Measurements from ENCODE around the gene CYP21A2. TPM values are rescaled to one million over a fixed set of nuclear protein-coding genes. Genes with fewer than 3 reads are reported as not detected.
"Not testable (repeated sequence)": the region's sequence is repeated elsewhere in the genome, so short reads cannot be mapped to it uniquely, and the experiment has no call there.

Gene CYP21A2
- total RNA-seq (not detected in 2 replicates), polyA plus RNA-seq (not detected in 2 replicates), polyA minus RNA-seq (ENCODE audit: low replicate concordance) (not detected in 2 replicates)
- polyA plus RNA-seq (2012): 0.09 and 0.34 TPM in 2 replicates

GRCh38 chr6:32037598-32038524 lies at the start of gene CYP21A2:
TSS of gene CYP21A2 (plus strand) at chr6:32038415. CDS start at chr6:32038423, 8 bp downstream.
- H3K4me1 ChIP-seq (ENCODE audit: control insufficient read depth, extremely low read depth, insufficient read depth, low read length); H2AFZ ChIP-seq (ENCODE audit: low read length); H4K20me1 ChIP-seq (ENCODE audit: control insufficient read depth, extremely low read depth, insufficient read depth, low read length); H3K9ac ChIP-seq (ENCODE audit: insufficient read depth, low read length); H3K9me3 ChIP-seq (ENCODE audit: control insufficient read depth, insufficient read depth, low read depth, low read length); H3K4me3 ChIP-seq (replicated peaks in 1 of 4; ENCODE audit: control extremely low read depth in 1 of 4, insufficient read depth in 1 of 4, low read depth in 3 of 4, low read length in 4 of 4); H3K79me2 ChIP-seq (ENCODE audit: control insufficient read depth, insufficient read depth, low read length); H3K27ac ChIP-seq (ENCODE audit: insufficient read depth, low read length); H3K36me3 ChIP-seq (ENCODE audit: control insufficient read depth, insufficient read depth, low read length); DNase-seq (ENCODE audit: low read depth in 2 of 2); H3K27me3 ChIP-seq (ENCODE audit: control insufficient read depth, insufficient read depth, low read length); H3K4me2 ChIP-seq (ENCODE audit: extremely low read depth, insufficient read depth, low read length): not testable (repeated sequence)

DNA sequence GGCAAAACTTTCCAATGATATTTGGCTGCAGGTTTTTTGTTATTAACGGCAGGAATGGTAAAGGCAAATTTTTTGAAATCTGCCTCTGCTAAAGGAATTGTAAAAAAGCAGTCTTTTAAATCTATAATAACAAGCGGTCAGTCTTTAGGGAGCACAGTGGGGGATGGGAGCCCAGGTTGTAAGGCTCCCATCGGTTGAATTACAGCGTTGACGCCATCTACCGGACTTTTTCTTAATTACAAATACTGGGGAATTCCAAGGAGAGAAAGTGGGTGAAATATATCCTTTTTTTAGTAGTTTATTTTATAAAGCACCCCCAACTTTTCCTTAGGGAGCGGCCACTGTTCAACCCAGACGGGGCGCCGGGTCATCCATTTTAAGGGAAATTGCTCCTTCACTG lies 48.9 kb upstream of the CYP21A2 start:
- not testable (repeated sequence) for H3K4me3 ChIP-seq (replicated peaks in 1 of 4; ENCODE audit: control extremely low read depth in 1 of 4, insufficient read depth in 1 of 4, low read depth in 3 of 4, low read length in 4 of 4); H3K27me3 ChIP-seq (ENCODE audit: control insufficient read depth, insufficient read depth, low read length); H3K4me2 ChIP-seq (ENCODE audit: extremely low read depth, insufficient read depth, low read length); H3K4me1 ChIP-seq (ENCODE audit: control insufficient read depth, extremely low read depth, insufficient read depth, low read length); H4K20me1 ChIP-seq (ENCODE audit: control insufficient read depth, extremely low read depth, insufficient read depth, low read length); DNase-seq (ENCODE audit: low read depth in 2 of 2); H3K9me3 ChIP-seq (ENCODE audit: control insufficient read depth, insufficient read depth, low read depth, low read length); H3K27ac ChIP-seq (ENCODE audit: insufficient read depth, low read length); H3K9ac ChIP-seq (ENCODE audit: insufficient read depth, low read length); H2AFZ ChIP-seq (ENCODE audit: low read length); H3K79me2 ChIP-seq (ENCODE audit: control insufficient read depth, insufficient read depth, low read length); H3K36me3 ChIP-seq (ENCODE audit: control insufficient read depth, insufficient read depth, low read length)

DNA sequence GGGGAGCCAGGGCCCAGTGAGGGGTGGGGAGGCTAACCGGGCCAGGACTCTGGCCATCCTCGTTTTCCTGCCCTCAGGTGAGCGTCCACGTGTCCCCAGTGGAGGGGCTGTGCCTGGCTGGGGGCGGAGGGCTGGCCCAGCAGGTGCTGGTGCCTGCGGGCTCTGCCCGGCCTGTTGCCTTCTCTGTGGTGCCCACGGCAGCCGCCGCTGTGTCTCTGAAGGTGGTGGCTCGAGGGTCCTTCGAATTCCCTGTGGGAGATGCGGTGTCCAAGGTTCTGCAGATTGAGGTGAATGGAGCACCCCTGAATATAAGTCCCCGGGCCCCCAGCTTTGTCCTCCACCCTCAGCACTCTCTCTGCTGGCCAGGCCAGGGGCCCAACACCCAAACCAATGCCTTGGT lies 43.8 kb upstream of the CYP21A2 start:
- H3K9ac ChIP-seq (ENCODE audit: insufficient read depth, low read length); H3K4me3 ChIP-seq (replicated peaks in 1 of 4; ENCODE audit: control extremely low read depth in 1 of 4, insufficient read depth in 1 of 4, low read depth in 3 of 4, low read length in 4 of 4); DNase-seq (ENCODE audit: low read depth in 2 of 2); H4K20me1 ChIP-seq (ENCODE audit: control insufficient read depth, extremely low read depth, insufficient read depth, low read length); H3K4me1 ChIP-seq (ENCODE audit: control insufficient read depth, extremely low read depth, insufficient read depth, low read length); H3K4me2 ChIP-seq (ENCODE audit: extremely low read depth, insufficient read depth, low read length); H2AFZ ChIP-seq (ENCODE audit: low read length); H3K79me2 ChIP-seq (ENCODE audit: control insufficient read depth, insufficient read depth, low read length); H3K27me3 ChIP-seq (ENCODE audit: control insufficient read depth, insufficient read depth, low read length); H3K36me3 ChIP-seq (ENCODE audit: control insufficient read depth, insufficient read depth, low read length); H3K9me3 ChIP-seq (ENCODE audit: control insufficient read depth, insufficient read depth, low read depth, low read length); H3K27ac ChIP-seq (ENCODE audit: insufficient read depth, low read length): not testable (repeated sequence)

GRCh38 chr6:31996385-31996784 lies 41.8 kb upstream of the CYP21A2 start:
- H3K9ac ChIP-seq (ENCODE audit: insufficient read depth, low read length); H3K36me3 ChIP-seq (ENCODE audit: control insufficient read depth, insufficient read depth, low read length); H3K27ac ChIP-seq (ENCODE audit: insufficient read depth, low read length); H3K4me1 ChIP-seq (ENCODE audit: control insufficient read depth, extremely low read depth, insufficient read depth, low read length); H3K79me2 ChIP-seq (ENCODE audit: control insufficient read depth, insufficient read depth, low read length); H3K9me3 ChIP-seq (ENCODE audit: control insufficient read depth, insufficient read depth, low read depth, low read length); H3K4me2 ChIP-seq (ENCODE audit: extremely low read depth, insufficient read depth, low read length); DNase-seq (ENCODE audit: low read depth in 2 of 2); H3K4me3 ChIP-seq (replicated peaks in 1 of 4; ENCODE audit: control extremely low read depth in 1 of 4, insufficient read depth in 1 of 4, low read depth in 3 of 4, low read length in 4 of 4); H4K20me1 ChIP-seq (ENCODE audit: control insufficient read depth, extremely low read depth, insufficient read depth, low read length); H2AFZ ChIP-seq (ENCODE audit: low read length); H3K27me3 ChIP-seq (ENCODE audit: control insufficient read depth, insufficient read depth, low read length): not testable (repeated sequence)

DNA sequence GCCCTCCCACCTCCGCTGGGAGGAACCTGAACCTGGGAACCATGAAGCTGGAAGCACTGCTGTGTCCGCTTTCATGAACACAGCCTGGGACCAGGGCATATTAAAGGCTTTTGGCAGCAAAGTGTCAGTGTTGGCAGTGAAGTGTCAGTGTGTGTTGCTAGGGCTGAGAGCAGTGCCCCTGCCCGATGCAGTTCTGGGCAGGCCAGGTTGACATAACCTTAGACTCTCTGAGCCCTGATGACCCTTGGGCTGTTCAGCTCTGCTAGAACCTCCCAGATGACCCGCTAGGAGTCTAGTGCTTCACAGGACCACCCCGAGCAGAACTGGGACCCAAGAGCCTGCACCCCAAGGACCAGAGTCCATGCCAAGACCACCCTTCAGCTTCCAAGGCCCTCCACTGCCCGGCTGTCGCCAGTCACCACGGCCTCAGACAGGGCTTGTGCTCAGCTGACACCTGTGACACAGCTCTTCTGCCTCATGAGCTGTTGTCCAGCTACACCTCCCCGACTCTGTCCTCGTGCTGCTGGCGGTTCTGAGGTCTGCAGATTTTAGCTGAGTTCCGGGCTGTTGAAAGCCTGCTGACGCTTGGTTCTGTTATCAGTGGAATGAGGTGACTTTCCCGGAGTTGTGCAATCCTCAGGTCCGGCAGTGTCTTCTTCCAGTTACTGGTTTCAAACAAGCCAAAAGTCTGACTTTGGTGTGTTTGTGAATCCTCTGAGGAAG lies 35.5 kb upstream of the CYP21A2 start:
- not testable (repeated sequence) for H3K27me3 ChIP-seq (ENCODE audit: control insufficient read depth, insufficient read depth, low read length); H3K9ac ChIP-seq (ENCODE audit: insufficient read depth, low read length); H3K4me3 ChIP-seq (replicated peaks in 1 of 4; ENCODE audit: control extremely low read depth in 1 of 4, insufficient read depth in 1 of 4, low read depth in 3 of 4, low read length in 4 of 4); H4K20me1 ChIP-seq (ENCODE audit: control insufficient read depth, extremely low read depth, insufficient read depth, low read length); H2AFZ ChIP-seq (ENCODE audit: low read length); DNase-seq (ENCODE audit: low read depth in 2 of 2); H3K9me3 ChIP-seq (ENCODE audit: control insufficient read depth, insufficient read depth, low read depth, low read length); H3K4me2 ChIP-seq (ENCODE audit: extremely low read depth, insufficient read depth, low read length); H3K27ac ChIP-seq (ENCODE audit: insufficient read depth, low read length); H3K36me3 ChIP-seq (ENCODE audit: control insufficient read depth, insufficient read depth, low read length); H3K4me1 ChIP-seq (ENCODE audit: control insufficient read depth, extremely low read depth, insufficient read depth, low read length); H3K79me2 ChIP-seq (ENCODE audit: control insufficient read depth, insufficient read depth, low read length)

- H3K9me3 ChIP-seq (ENCODE audit: control insufficient read depth, insufficient read depth, low read depth, low read length); H3K4me3 ChIP-seq (replicated peaks in 1 of 4; ENCODE audit: control extremely low read depth in 1 of 4, insufficient read depth in 1 of 4, low read depth in 3 of 4, low read length in 4 of 4); H3K27me3 ChIP-seq (ENCODE audit: control insufficient read depth, insufficient read depth, low read length); H3K4me2 ChIP-seq (ENCODE audit: extremely low read depth, insufficient read depth, low read length); H3K36me3 ChIP-seq (ENCODE audit: control insufficient read depth, insufficient read depth, low read length); H3K79me2 ChIP-seq (ENCODE audit: control insufficient read depth, insufficient read depth, low read length); H3K4me1 ChIP-seq (ENCODE audit: control insufficient read depth, extremely low read depth, insufficient read depth, low read length); H2AFZ ChIP-seq (ENCODE audit: low read length); H3K9ac ChIP-seq (ENCODE audit: insufficient read depth, low read length); DNase-seq (ENCODE audit: low read depth in 2 of 2); H4K20me1 ChIP-seq (ENCODE audit: control insufficient read depth, extremely low read depth, insufficient read depth, low read length); H3K27ac ChIP-seq (ENCODE audit: insufficient read depth, low read length): not testable (repeated sequence)
Observed at GRCh38 chr6:32003301-32003700, 34.9 kb upstream of the CYP21A2 start.
